Measurements from ENCODE around the gene GRK5.

GRCh38 chr10:119325131-119325530, 117.8 kb downstream of the GRK5 start:
- TF ChIP-seq CTCF (IDR thresholded peaks at IDR 0.05) = no peak
- no peak for TF ChIP-seq POLR2AphosphoS5 (IDR thresholded peaks at IDR 0.05; ENCODE audit: low read depth, low read length)

Measured in Panc1 (cell line).